Fibroblast of lung (primary cell): ENCODE measurements around the gene EXD2. TPM values are rescaled to one million over a fixed set of nuclear protein-coding genes. Genes with fewer than 3 reads are reported as not detected.

ENCODE experiments used
- DNase-seq, 2 donors: peaks; one replicate each; pipeline versions ENCODE4 v3.0.0 to v3.0.0-alpha.2; 2010; ENCODE audit warnings: low read depth in 2 of 2
- H2AFZ ChIP-seq: 2 replicates; pipeline ENCODE4 v1.5.1; 2012; ENCODE audit warnings: low read length, control low read depth, inconsistent platforms
- H3K27ac ChIP-seq: 2 replicates; pipeline ENCODE4 v1.5.1; 2011; ENCODE audit warnings: low read length, control low read depth; ENCODE audit not compliant: insufficient read depth
- H3K27me3 ChIP-seq: 2 replicates; pipeline ENCODE4 v1.5.1; 2011; ENCODE audit warnings: mild to moderate bottlenecking, low read length; ENCODE audit not compliant: control insufficient read depth, insufficient read depth
- H3K36me3 ChIP-seq: 2 replicates; pipeline ENCODE4 v1.5.1; 2011; ENCODE audit warnings: low read length; ENCODE audit not compliant: control insufficient read depth, insufficient read depth
- H3K4me1 ChIP-seq: 2 replicates; pipeline ENCODE4 v1.5.1; 2011; ENCODE audit warnings: low read length; ENCODE audit not compliant: control insufficient read depth, insufficient read depth; ENCODE audit errors: extremely low read depth
- H3K4me2 ChIP-seq: 2 replicates; pipeline ENCODE4 v1.5.1; 2011; ENCODE audit warnings: low read length, control low read depth; ENCODE audit not compliant: insufficient read depth; ENCODE audit errors: extremely low read depth
- H3K4me3 ChIP-seq, 4 experiments: fragments of 200-600 bp in 1 of 4; sonication (generic) in 1 of 4; replicated peaks in 1 of 4; 2 replicates each; pipeline ENCODE4 v1.5.1; 2011 to 2016; ENCODE audit warnings: low read length in 4 of 4, low read depth in 3 of 4, mild to moderate bottlenecking in 3 of 4, control low read depth in 2 of 4, inconsistent platforms in 1 of 4, mixed read lengths in 1 of 4; ENCODE audit not compliant: insufficient read depth in 1 of 4; ENCODE audit errors: control extremely low read depth in 1 of 4
- H3K79me2 ChIP-seq: 2 replicates; pipeline ENCODE4 v1.5.1; 2012; ENCODE audit warnings: mild to moderate bottlenecking, low read length, inconsistent platforms; ENCODE audit not compliant: control insufficient read depth, insufficient read depth
- H3K9ac ChIP-seq: 2 replicates; pipeline ENCODE4 v1.5.1; 2011; ENCODE audit warnings: mild to moderate bottlenecking, low read length, control low read depth; ENCODE audit not compliant: insufficient read depth
- H3K9me3 ChIP-seq: 2 replicates; pipeline ENCODE4 v1.5.1; 2012; ENCODE audit warnings: low read depth, low read length; ENCODE audit not compliant: control insufficient read depth, insufficient read depth
- H4K20me1 ChIP-seq: 2 replicates; pipeline ENCODE4 v1.5.1; 2011; ENCODE audit warnings: low read length; ENCODE audit not compliant: control insufficient read depth, insufficient read depth; ENCODE audit errors: extremely low read depth
- EZH2 ChIP-seq: IDR thresholded peaks from 2 replicates; pipeline ENCODE4 v1.5.1; 2012; ENCODE audit warnings: low read length, control low read depth, mild to moderate bottlenecking; ENCODE audit errors: missing control alignments
- polyA plus RNA-seq, 2 donors: library from polyadenylated mRNA; depleted of rRNA in 1 of 2; stranded (reverse) in 1 of 2; unstranded in 1 of 2; fragments of >200 nt; gene quantifications; 2 replicates each; pipeline ENCODE4 v1.2.1, GENCODE V29; 2011 to 2012; ENCODE audit warnings: missing spikeins in 1 of 2
- total RNA-seq: library from RNA; depleted of rRNA; stranded (reverse); fragments of >200 nt; gene quantifications from 2 replicates; pipeline ENCODE4 v1.2.1, GENCODE V29; 2014
- TF ChIP-seq, protein P1 (sequence below), 2 donors: IDR thresholded peaks in 1 of 2; conservative IDR thresholded peaks in 1 of 2; 1 replicate in 1 of 2; 2 replicates in 1 of 2; pipeline ENCODE4 v1.5.1; 2011 to 2012; ENCODE audit warnings: low read length in 2 of 2, control low read depth in 1 of 2, inconsistent platforms in 1 of 2, low read depth in 1 of 2, mild to moderate bottlenecking in 1 of 2

The EXD2 gene
- total and polyA plus RNA-seq, 2 donors (not counting 1 experiment from before 2014, with no cell fraction given) = 25.5 to 27.7 TPM

DNA sequence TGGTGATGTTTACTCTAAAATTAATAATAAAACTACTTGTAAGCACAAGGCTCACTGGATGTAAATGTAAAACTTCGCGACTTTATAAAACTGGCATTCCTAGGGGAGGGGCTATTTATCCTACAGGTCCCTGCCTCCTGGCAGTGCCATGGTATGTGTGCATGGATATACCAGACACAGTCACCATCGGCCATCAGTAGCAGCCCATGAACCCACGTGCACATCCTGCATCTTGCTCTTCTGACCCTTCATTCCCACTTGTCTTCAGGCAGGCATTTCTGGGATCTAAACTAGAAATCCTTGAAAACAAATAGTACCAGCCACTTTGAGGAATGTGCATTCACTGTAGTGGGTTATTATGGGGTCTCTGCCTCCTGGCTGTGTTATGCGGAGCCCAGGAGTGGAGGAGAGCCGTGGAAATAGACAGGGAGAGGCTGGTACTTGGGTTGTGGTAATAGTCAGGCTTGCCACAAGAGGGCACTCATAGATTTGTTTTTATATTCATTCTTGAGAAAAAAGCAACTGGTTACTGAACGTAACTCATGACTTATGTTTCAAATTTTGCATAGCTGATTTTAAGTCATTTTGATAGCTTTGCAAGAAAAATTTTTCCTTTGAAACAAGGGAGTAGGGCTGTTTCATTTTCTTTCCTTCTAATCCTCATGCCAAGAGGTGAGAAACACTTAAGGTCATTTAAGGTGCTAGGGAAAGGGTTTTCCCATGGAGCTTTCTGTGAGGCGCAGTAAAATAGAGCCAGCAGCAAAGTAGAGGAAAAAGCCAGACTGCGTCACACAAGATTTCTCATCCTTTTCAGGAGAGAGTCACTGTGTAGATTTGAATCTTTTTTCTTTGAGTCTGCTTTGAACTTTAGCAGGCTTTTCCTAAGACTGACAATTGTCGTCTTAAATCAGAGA is 51.3 kb downstream of the EXD2 start:
- Histone ChIP-seq H3K9me3 (no peaks in the 10 kb centered on the region), H3K79me2 (no peaks in the 10 kb centered on the region), H2AFZ (no peak overlapping the region), H3K9ac (no peak overlapping the region), H3K27me3 (no peaks in the 10 kb centered on the region), H3K4me2 (no peak overlapping the region), H3K27ac (no peak overlapping the region), H3K36me3 (peaks cover 10% of the 10 kb centered on the region), H3K4me3 (no peak overlapping the region), H3K4me1 (peaks cover 13% of the 10 kb centered on the region), H4K20me1 (no peaks in the 10 kb centered on the region)
- TF ChIP-seq, protein P1, sequence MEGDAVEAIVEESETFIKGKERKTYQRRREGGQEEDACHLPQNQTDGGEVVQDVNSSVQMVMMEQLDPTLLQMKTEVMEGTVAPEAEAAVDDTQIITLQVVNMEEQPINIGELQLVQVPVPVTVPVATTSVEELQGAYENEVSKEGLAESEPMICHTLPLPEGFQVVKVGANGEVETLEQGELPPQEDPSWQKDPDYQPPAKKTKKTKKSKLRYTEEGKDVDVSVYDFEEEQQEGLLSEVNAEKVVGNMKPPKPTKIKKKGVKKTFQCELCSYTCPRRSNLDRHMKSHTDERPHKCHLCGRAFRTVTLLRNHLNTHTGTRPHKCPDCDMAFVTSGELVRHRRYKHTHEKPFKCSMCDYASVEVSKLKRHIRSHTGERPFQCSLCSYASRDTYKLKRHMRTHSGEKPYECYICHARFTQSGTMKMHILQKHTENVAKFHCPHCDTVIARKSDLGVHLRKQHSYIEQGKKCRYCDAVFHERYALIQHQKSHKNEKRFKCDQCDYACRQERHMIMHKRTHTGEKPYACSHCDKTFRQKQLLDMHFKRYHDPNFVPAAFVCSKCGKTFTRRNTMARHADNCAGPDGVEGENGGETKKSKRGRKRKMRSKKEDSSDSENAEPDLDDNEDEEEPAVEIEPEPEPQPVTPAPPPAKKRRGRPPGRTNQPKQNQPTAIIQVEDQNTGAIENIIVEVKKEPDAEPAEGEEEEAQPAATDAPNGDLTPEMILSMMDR (conservative IDR thresholded peaks at IDR 0.05 in 1 of 2, IDR thresholded peaks at IDR 0.05 in 1 of 2; ENCODE audit: low read depth in 1 of 2, low read length in 2 of 2) = peak; percentile 56 to 69
- TF ChIP-seq EZH2 = no peak
- peak; percentile 56 to 82 for DNase-seq

DNA sequence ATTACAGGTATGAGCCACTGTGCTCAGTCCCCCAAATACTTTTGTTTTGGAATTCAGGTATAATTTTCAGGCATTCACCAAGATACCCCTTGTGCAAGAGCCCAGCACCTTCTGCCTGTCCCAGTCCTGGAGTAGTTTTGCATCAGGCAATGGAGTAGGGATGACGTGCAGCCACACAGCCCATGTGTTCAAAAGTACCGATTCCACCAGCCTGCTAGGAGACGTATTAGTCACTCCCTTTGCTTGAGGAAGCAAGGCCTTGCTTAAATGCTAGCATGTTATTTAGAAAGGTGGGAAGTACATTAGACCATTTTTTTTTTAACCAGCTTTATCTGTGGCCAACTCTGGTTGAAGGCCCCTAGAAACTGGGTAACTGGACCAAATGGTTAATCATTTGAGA is 53.6 kb downstream of the EXD2 start:
- H3K27ac ChIP-seq = no peak overlapping the region
- no peak overlapping the region for H2AFZ ChIP-seq
- H3K4me2 ChIP-seq = no peak overlapping the region
- no peaks in the 10 kb centered on the region for H3K79me2 ChIP-seq
- no peaks in the 10 kb centered on the region for H3K27me3 ChIP-seq
- no peak overlapping the region for H3K9ac ChIP-seq
- no peak for TF ChIP-seq EZH2
- TF ChIP-seq, protein P1 (conservative IDR thresholded peaks at IDR 0.05 in 1 of 2, IDR thresholded peaks at IDR 0.05 in 1 of 2; ENCODE audit: low read depth in 1 of 2, low read length in 2 of 2) = no peak
- no peak overlapping the region for H3K4me3 ChIP-seq
- no peaks in the 10 kb centered on the region for H3K9me3 ChIP-seq
- H3K36me3 ChIP-seq = peaks cover 1% of the 10 kb centered on the region
- no peak for DNase-seq
- H4K20me1 ChIP-seq = no peaks in the 10 kb centered on the region
- peaks cover 18% of the 10 kb centered on the region for H3K4me1 ChIP-seq

DNA sequence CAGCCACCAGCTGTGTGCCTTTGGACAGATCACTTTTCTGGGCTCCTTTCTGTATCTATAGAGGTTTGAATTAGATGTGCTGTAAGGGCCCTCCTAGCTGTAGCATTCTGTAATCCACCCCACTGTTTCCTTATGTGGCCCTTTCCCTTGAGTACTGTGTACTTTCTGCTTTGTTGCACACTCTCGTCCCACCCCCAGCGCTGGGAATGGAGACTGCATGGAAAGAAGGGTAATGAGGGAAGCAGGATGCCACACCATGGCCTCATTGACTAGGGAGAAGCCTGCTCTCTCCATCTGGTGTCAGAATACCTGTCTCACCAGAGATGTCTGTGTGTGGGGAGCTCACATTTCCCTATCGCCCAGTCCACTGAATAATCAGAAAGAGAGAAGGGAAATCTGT is 55.0 kb downstream of the EXD2 start:
- no peak overlapping the region for H3K27ac ChIP-seq
- no peaks in the 10 kb centered on the region for H4K20me1 ChIP-seq
- H3K4me3 ChIP-seq = no peak overlapping the region
- DNase-seq = no peak
- no peaks in the 10 kb centered on the region for H3K27me3 ChIP-seq
- H2AFZ ChIP-seq = no peak overlapping the region
- no peaks in the 10 kb centered on the region for H3K9me3 ChIP-seq
- no peak overlapping the region for H3K4me2 ChIP-seq
- no peak overlapping the region for H3K9ac ChIP-seq
- H3K4me1 ChIP-seq = peaks cover 17% of the 10 kb centered on the region
- no peaks in the 10 kb centered on the region for H3K36me3 ChIP-seq
- no peak for TF ChIP-seq EZH2
- TF ChIP-seq, protein P1 (conservative IDR thresholded peaks at IDR 0.05 in 1 of 2, IDR thresholded peaks at IDR 0.05 in 1 of 2; ENCODE audit: low read depth in 1 of 2, low read length in 2 of 2) = no peak
- no peaks in the 10 kb centered on the region for H3K79me2 ChIP-seq
